SK-N-DZ (cell line): ENCODE data around the gene PRDM16.
"Not testable (repeated sequence)": the region's sequence is repeated elsewhere in the genome, so short reads cannot be mapped to it uniquely, and the experiment has no call there.

Source experiments
- DNase-seq: peaks from one replicate; pipeline ENCODE4 v3.0.0-alpha.2; 2015; ENCODE audit warnings: low spot score

The PRDM16 gene

GRCh38 chr1:3226191-3226590, 157.2 kb downstream of the PRDM16 start:
- no peak for DNase-seq

GRCh38 chr1:3226701-3227350, 157.8 kb downstream of the PRDM16 start:
- no peak for DNase-seq

GRCh38 chr1:3227351-3227704, 158.3 kb downstream of the PRDM16 start:
- no peak for DNase-seq

GRCh38 chr1:3227893-3228292, 158.9 kb downstream of the PRDM16 start:
- no peak for DNase-seq

- DNase-seq: no peak
Measured at GRCh38 chr1:3229081-3229725, 160.2 kb downstream of the PRDM16 start.

GRCh38 chr1:3230553-3230952, 161.6 kb downstream of the PRDM16 start:
- DNase-seq: no peak

GRCh38 chr1:3231245-3231644, 162.2 kb downstream of the PRDM16 start:
- no peak for DNase-seq

- no peak for DNase-seq
Measured at GRCh38 chr1:3231826-3232225, 162.8 kb downstream of the PRDM16 start.

GRCh38 chr1:3233031-3233430, 164.0 kb downstream of the PRDM16 start:
- DNase-seq: no peak

GRCh38 chr1:3233551-3233950, 164.5 kb downstream of the PRDM16 start:
- DNase-seq: no peak

- DNase-seq: no peak
Measured at GRCh38 chr1:3234281-3234680, 165.3 kb downstream of the PRDM16 start.

GRCh38 chr1:3234956-3235355, 166.0 kb downstream of the PRDM16 start:
- DNase-seq: no peak

- no peak for DNase-seq
Measured at GRCh38 chr1:3235496-3235895, 166.5 kb downstream of the PRDM16 start.

- DNase-seq: no peak
Measured at GRCh38 chr1:3236361-3236760, 167.4 kb downstream of the PRDM16 start.

- no peak for DNase-seq
Measured at GRCh38 chr1:3236955-3237354, 168.0 kb downstream of the PRDM16 start.

GRCh38 chr1:3237570-3237969, 168.6 kb downstream of the PRDM16 start:
- DNase-seq: no peak

- DNase-seq: no peak
Measured at GRCh38 chr1:3237994-3238702, 169.1 kb downstream of the PRDM16 start.

GRCh38 chr1:3238703-3239278, 169.8 kb downstream of the PRDM16 start:
- DNase-seq: no peak

GRCh38 chr1:3239991-3240390, 171.0 kb downstream of the PRDM16 start:
- DNase-seq: not testable (repeated sequence)

- no peak for DNase-seq
Measured at GRCh38 chr1:3240524-3241235, 171.7 kb downstream of the PRDM16 start.

GRCh38 chr1:3241236-3241550, 172.2 kb downstream of the PRDM16 start:
- no peak for DNase-seq
